Measurements from ENCODE around the gene PTPRM.

Gene PTPRM

GRCh38 chr18:8260319-8260718 lies 693.2 kb downstream of the PTPRM start:
- H3K9me3 ChIP-seq (ENCODE audit: insufficient read depth, low read depth, low read length) = no peaks in the 10 kb centered on the region
- H3F3A ChIP-seq (ENCODE audit: low read depth) = no peaks in the 10 kb centered on the region
- no peaks in the 10 kb centered on the region for H3K36me3 ChIP-seq (ENCODE audit: insufficient read depth, low read length)
- no peaks in the 10 kb centered on the region for H3K9me2 ChIP-seq (replicated peaks; ENCODE audit: low read depth, low read length)
- no peaks in the 10 kb centered on the region for H3K27me3 ChIP-seq (ENCODE audit: insufficient read depth, low read length, poor library complexity, severe bottlenecking)
- no peaks in the 10 kb centered on the region for H3K79me2 ChIP-seq (ENCODE audit: insufficient read depth, low read length)
- TF ChIP-seq CTCF (conservative IDR thresholded peaks at IDR 0.05; ENCODE audit: low read length) = no peak
- TF ChIP-seq EZH2phosphoT487 (IDR thresholded peaks at IDR 0.05; ENCODE audit: borderline replicate concordance) = no peak
- no peak overlapping the region for H3K4me2 ChIP-seq (ENCODE audit: low read depth, low read length, poor library complexity, severe bottlenecking)
- H3K4me1 ChIP-seq (ENCODE audit: insufficient read depth, low read length, poor library complexity, severe bottlenecking) = no peaks in the 10 kb centered on the region
- no peak overlapping the region for H3K4me3 ChIP-seq (ENCODE audit: low read length, poor library complexity, severe bottlenecking)
- no peaks in the 10 kb centered on the region for H4K20me1 ChIP-seq (ENCODE audit: insufficient read depth, low read length, poor library complexity, severe bottlenecking)
- no peak overlapping the region for H2AFZ ChIP-seq (ENCODE audit: low read length)
- H3K9ac ChIP-seq (ENCODE audit: low read depth, low read length, poor library complexity, severe bottlenecking) = no peak overlapping the region

- Histone ChIP-seq H2AFZ (ENCODE audit: low read length) (no peak overlapping the region), H3K79me2 (ENCODE audit: insufficient read depth, low read length) (no peaks in the 10 kb centered on the region), H3K4me1 (ENCODE audit: insufficient read depth, low read length, poor library complexity, severe bottlenecking) (no peaks in the 10 kb centered on the region), H3K36me3 (ENCODE audit: insufficient read depth, low read length) (no peaks in the 10 kb centered on the region), H3F3A (ENCODE audit: low read depth) (no peaks in the 10 kb centered on the region), H4K20me1 (ENCODE audit: insufficient read depth, low read length, poor library complexity, severe bottlenecking) (no peaks in the 10 kb centered on the region), H3K27me3 (ENCODE audit: insufficient read depth, low read length, poor library complexity, severe bottlenecking) (no peaks in the 10 kb centered on the region), H3K4me3 (ENCODE audit: low read length, poor library complexity, severe bottlenecking) (no peak overlapping the region), H3K9me3 (ENCODE audit: insufficient read depth, low read depth, low read length) (no peaks in the 10 kb centered on the region), H3K9ac (ENCODE audit: low read depth, low read length, poor library complexity, severe bottlenecking) (no peak overlapping the region), H3K9me2 (replicated peaks; ENCODE audit: low read depth, low read length) (no peaks in the 10 kb centered on the region), H3K4me2 (ENCODE audit: low read depth, low read length, poor library complexity, severe bottlenecking) (no peak overlapping the region)
- TF ChIP-seq EZH2phosphoT487 (IDR thresholded peaks at IDR 0.05; ENCODE audit: borderline replicate concordance) (no peak), CTCF (conservative IDR thresholded peaks at IDR 0.05; ENCODE audit: low read length) (no peak)
Observed at GRCh38 chr18:8260827-8261226, 693.7 kb downstream of the PTPRM start.

- Histone ChIP-seq H3K36me3 (ENCODE audit: insufficient read depth, low read length) (no peaks in the 10 kb centered on the region), H3K9ac (ENCODE audit: low read depth, low read length, poor library complexity, severe bottlenecking) (no peak overlapping the region), H2AFZ (ENCODE audit: low read length) (no peak overlapping the region), H3K4me2 (ENCODE audit: low read depth, low read length, poor library complexity, severe bottlenecking) (no peak overlapping the region), H3K4me1 (ENCODE audit: insufficient read depth, low read length, poor library complexity, severe bottlenecking) (no peaks in the 10 kb centered on the region), H3K79me2 (ENCODE audit: insufficient read depth, low read length) (no peaks in the 10 kb centered on the region), H3K9me2 (replicated peaks; ENCODE audit: low read depth, low read length) (no peaks in the 10 kb centered on the region), H3K9me3 (ENCODE audit: insufficient read depth, low read depth, low read length) (no peaks in the 10 kb centered on the region), H4K20me1 (ENCODE audit: insufficient read depth, low read length, poor library complexity, severe bottlenecking) (no peaks in the 10 kb centered on the region), H3K27me3 (ENCODE audit: insufficient read depth, low read length, poor library complexity, severe bottlenecking) (no peaks in the 10 kb centered on the region), H3F3A (ENCODE audit: low read depth) (no peaks in the 10 kb centered on the region), H3K4me3 (ENCODE audit: low read length, poor library complexity, severe bottlenecking) (no peak overlapping the region)
- TF ChIP-seq CTCF (conservative IDR thresholded peaks at IDR 0.05; ENCODE audit: low read length) = no peak
- no peak for TF ChIP-seq EZH2phosphoT487 (IDR thresholded peaks at IDR 0.05; ENCODE audit: borderline replicate concordance)
Observed at GRCh38 chr18:8261651-8262091, 694.6 kb downstream of the PTPRM start.

All from Loucy (cell line).